Thyroid gland (tissue), 4 donors: ENCODE results near the gene ARFGEF3.

ENCODE experiments used
- POLR2A ChIP-seq, 2 donors: fragments of 450-650 bp; IDR thresholded peaks; one replicate each; pipeline ENCODE4 v1.6.1; 2017; ENCODE audit warnings: antibody characterized with exemption in 2 of 2, mild to moderate bottlenecking in 2 of 2, moderate library complexity in 1 of 2
- TF ChIP-seq, protein P1 (sequence below), 6 experiments: fragments of 200-600 bp in 3 of 6; fragments of 450-650 bp in 3 of 6; sonication (generic) in 3 of 6; IDR thresholded peaks; one replicate each; pipeline ENCODE4 v1.5.1; 2016 to 2019; ENCODE audit warnings: antibody characterized with exemption in 6 of 6, mild to moderate bottlenecking in 2 of 6, inconsistent platforms in 1 of 6, moderate library complexity in 1 of 6

DNA sequence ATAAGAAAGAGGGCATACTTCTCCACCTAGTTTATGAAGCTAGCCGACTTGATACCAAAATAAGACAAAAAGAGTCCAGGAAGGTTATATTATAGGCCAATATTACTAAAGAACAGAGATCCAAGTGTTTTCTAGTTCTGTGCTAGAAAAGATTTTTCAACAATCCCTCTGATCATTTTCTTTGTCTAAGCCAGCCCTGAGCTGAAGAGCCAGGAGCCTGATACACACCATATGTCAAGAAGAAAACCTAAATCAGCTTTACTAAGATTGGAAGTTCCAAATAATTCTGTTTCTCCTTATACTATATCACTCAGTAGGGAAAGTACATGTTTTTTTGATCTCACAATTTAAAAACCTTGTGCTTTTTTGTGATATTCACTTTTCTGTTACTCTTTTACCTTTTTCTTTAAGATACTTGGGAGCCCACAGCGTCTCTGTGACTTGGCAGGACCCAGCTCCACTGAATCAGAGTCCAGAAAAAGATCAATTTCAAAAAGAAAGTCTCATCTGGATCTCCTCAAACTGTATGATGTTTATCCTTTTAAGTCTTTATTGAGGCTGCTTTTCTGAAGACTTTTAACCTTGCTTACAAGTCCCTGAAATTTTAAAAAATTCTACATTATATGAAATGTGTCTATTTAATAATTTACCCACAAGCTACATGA, 99.5 kb downstream of the ARFGEF3 start:
- TF ChIP-seq, protein P1, sequence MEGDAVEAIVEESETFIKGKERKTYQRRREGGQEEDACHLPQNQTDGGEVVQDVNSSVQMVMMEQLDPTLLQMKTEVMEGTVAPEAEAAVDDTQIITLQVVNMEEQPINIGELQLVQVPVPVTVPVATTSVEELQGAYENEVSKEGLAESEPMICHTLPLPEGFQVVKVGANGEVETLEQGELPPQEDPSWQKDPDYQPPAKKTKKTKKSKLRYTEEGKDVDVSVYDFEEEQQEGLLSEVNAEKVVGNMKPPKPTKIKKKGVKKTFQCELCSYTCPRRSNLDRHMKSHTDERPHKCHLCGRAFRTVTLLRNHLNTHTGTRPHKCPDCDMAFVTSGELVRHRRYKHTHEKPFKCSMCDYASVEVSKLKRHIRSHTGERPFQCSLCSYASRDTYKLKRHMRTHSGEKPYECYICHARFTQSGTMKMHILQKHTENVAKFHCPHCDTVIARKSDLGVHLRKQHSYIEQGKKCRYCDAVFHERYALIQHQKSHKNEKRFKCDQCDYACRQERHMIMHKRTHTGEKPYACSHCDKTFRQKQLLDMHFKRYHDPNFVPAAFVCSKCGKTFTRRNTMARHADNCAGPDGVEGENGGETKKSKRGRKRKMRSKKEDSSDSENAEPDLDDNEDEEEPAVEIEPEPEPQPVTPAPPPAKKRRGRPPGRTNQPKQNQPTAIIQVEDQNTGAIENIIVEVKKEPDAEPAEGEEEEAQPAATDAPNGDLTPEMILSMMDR (IDR thresholded peaks at IDR 0.05) = no peak
- TF ChIP-seq POLR2A (IDR thresholded peaks at IDR 0.05) = no peak
